GM12892 (cell line): Measurements from ENCODE around the gene IPO11.

Source experiments
- POLR2A ChIP-seq: IDR thresholded peaks from 2 replicates; pipeline ENCODE4 v1.6.1; 2011; ENCODE audit warnings: low read depth, low read length, control low read depth
- POLR2AphosphoS5 ChIP-seq: IDR thresholded peaks from 2 replicates; pipeline ENCODE4 v1.6.1; 2011; ENCODE audit warnings: low read depth, low read length, control low read depth

GRCh38 chr5:62486672-62487071 is 74.1 kb downstream of the IPO11 start:
- TF ChIP-seq POLR2AphosphoS5 (no peak), POLR2A (no peak)
